Karpas-422 (cell line): ENCODE data around the gene ABCG1. TPM values are rescaled to one million over a fixed set of nuclear protein-coding genes. Genes with fewer than 3 reads are reported as not detected.

Experiments used
- DNase-seq: peaks from one replicate; pipeline ENCODE4 v3.0.0-alpha.2; 2015
- H2AFZ ChIP-seq: fragments of 200-600 bp; sonication (generic); 2 replicates; pipeline ENCODE4 v1.6.1; 2014; ENCODE audit warnings: antibody characterized with exemption, low read length, mixed read lengths
- H3K27ac ChIP-seq: fragments of 200-600 bp; sonication (generic); 2 replicates; pipeline ENCODE4 v1.5.1; 2014; ENCODE audit warnings: mild to moderate bottlenecking, low read length, moderate library complexity
- H3K27me3 ChIP-seq: fragments of 200-600 bp; sonication (generic); 2 replicates; pipeline ENCODE4 v1.6.1; 2014; ENCODE audit warnings: low read length, mixed read lengths
- H3K36me3 ChIP-seq: fragments of 200-600 bp; sonication (generic); 2 replicates; pipeline ENCODE4 v1.6.1; 2014; ENCODE audit warnings: low read length, mixed read lengths; ENCODE audit not compliant: insufficient read depth
- H3K4me1 ChIP-seq: fragments of 200-600 bp; sonication (generic); 2 replicates; pipeline ENCODE4 v1.6.1; 2014; ENCODE audit warnings: mild to moderate bottlenecking, low read length, mixed read lengths
- H3K4me2 ChIP-seq: fragments of 200-600 bp; sonication (generic); 2 replicates; pipeline ENCODE4 v1.6.1; 2014; ENCODE audit warnings: low read length, low read depth, mild to moderate bottlenecking; ENCODE audit not compliant: poor library complexity, severe bottlenecking
- H3K4me3 ChIP-seq: fragments of 200-600 bp; sonication (generic); 2 replicates; pipeline ENCODE4 v1.5.1; 2014; ENCODE audit warnings: mild to moderate bottlenecking, antibody characterized with exemption, low read length, mixed read lengths
- H3K79me2 ChIP-seq: fragments of 200-600 bp; sonication (generic); 2 replicates; pipeline ENCODE4 v1.6.1; 2014; ENCODE audit warnings: mild to moderate bottlenecking, low read length, mixed read lengths
- H3K9ac ChIP-seq: fragments of 200-600 bp; sonication (generic); 2 replicates; pipeline ENCODE4 v1.6.0; 2014; ENCODE audit warnings: low read length
- H3K9me2 ChIP-seq: fragments of 200-600 bp; sonication (generic), shearing (Covaris generic); replicated peaks from 2 replicates; pipeline ENCODE4 v1.6.0; 2014; ENCODE audit warnings: mild to moderate bottlenecking, low read length, moderate library complexity; ENCODE audit not compliant: insufficient read depth
- H3K9me3 ChIP-seq: fragments of 300-700, 200-600 bp; sonication (generic); 2 replicates; pipeline ENCODE4 v1.6.1; 2014; ENCODE audit warnings: low read length, mixed read lengths
- H4K20me1 ChIP-seq: fragments of 200-600 bp; sonication (generic); 2 replicates; pipeline ENCODE4 v1.6.1; 2014; ENCODE audit warnings: mild to moderate bottlenecking, antibody characterized with exemption, low read length, low read depth; ENCODE audit not compliant: insufficient read depth
- total RNA-seq: library from RNA; depleted of rRNA; stranded (reverse); fragments of >200 nt; shearing (Covaris generic); gene quantifications from 2 replicates; pipeline ENCODE4 v1.2.3, GENCODE V29; 2014; ENCODE audit warnings: low replicate concordance

Gene ABCG1
- total RNA-seq, 1 experiment from 2014 or later = not detected

GRCh38 chr21:42310411-42311001, 91.6 kb downstream of the ABCG1 start:
- no peaks in the 10 kb centered on the region for H3K36me3 ChIP-seq
- no peaks in the 10 kb centered on the region for H3K27me3 ChIP-seq
- no peaks in the 10 kb centered on the region for H3K4me1 ChIP-seq
- no peak overlapping the region for H3K27ac ChIP-seq
- peaks cover 8% of the 10 kb centered on the region; the same call in 1 of the 2 replicates for H4K20me1 ChIP-seq
- no peak for DNase-seq
- no peaks in the 10 kb centered on the region for H3K9me3 ChIP-seq
- no peak overlapping the region for H3K4me2 ChIP-seq
- H3K4me3 ChIP-seq = no peak overlapping the region
- no peaks in the 10 kb centered on the region for H3K9me2 ChIP-seq
- H3K79me2 ChIP-seq = no peaks in the 10 kb centered on the region
- no peak overlapping the region for H2AFZ ChIP-seq
- no peak overlapping the region for H3K9ac ChIP-seq

DNA sequence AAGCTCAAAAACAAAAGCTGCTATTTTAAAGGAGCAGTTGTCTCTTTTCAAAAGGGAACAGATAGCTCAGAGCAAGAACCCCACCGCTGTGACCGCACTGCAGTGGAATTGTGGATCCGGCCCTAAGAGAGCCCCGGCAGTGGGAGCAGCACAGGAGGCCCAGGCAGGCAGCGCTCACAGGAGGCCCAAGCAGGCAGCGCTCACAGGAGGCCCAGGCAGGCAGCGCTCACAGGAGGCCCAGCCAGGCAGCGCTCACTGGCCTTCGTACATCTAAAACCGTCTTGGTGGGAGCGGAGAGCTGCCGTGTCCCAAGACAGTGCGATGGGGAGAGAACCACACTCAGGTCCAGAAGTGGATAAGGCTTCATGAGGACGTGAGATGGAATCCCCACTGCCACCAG, 92.2 kb downstream of the ABCG1 start:
- Histone ChIP-seq H3K4me1 (no peaks in the 10 kb centered on the region), H3K9ac (no peak overlapping the region), H3K27me3 (no peaks in the 10 kb centered on the region), H4K20me1 (peaks cover 8% of the 10 kb centered on the region; the same call in 1 of the 2 replicates), H3K4me2 (no peak overlapping the region), H3K9me3 (no peaks in the 10 kb centered on the region), H3K9me2 (no peaks in the 10 kb centered on the region), H3K36me3 (no peaks in the 10 kb centered on the region), H3K4me3 (no peak overlapping the region), H2AFZ (no peak overlapping the region), H3K79me2 (no peaks in the 10 kb centered on the region), H3K27ac (no peak overlapping the region)
- DNase-seq = no peak

DNA sequence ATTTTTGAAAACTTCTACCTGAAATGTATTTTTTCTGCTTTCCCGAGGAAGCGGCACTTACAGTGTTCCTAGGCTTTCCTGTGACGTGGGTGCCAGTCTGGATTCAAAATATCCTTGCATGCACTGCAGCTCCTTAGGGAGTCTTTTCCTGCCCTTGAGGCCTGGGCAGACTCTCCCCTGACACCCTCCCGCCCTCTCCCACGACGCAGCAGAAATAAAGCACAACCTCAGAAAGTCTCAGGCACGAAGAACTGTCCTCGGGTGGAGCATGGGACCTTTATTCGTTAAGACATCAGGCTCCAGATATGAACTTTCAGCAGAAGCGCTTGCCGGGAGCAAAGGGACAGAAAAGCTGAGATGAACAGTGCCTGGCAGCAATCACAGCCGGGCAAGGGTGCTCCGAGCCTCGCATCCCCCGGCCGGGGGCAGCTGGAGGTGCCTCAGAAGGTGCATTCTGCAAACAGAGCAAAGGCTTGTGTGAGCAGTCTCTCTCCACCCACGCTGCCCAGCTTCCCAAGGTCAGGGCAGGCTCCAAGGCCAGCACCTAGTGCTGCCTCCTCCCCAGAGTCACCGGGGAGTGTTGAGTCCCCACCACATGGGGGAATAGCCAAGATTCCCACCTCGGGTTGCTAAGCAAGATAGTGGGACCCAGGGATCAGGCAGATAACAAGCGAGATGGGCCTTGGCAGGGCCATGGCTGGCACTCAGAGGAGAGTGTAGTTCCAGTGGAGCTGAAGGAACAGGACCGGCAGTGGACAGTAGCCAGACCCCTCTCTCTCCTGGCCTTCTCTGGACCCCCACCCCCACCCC, 93.1 kb downstream of the ABCG1 start:
- DNase-seq = no peak

DNA sequence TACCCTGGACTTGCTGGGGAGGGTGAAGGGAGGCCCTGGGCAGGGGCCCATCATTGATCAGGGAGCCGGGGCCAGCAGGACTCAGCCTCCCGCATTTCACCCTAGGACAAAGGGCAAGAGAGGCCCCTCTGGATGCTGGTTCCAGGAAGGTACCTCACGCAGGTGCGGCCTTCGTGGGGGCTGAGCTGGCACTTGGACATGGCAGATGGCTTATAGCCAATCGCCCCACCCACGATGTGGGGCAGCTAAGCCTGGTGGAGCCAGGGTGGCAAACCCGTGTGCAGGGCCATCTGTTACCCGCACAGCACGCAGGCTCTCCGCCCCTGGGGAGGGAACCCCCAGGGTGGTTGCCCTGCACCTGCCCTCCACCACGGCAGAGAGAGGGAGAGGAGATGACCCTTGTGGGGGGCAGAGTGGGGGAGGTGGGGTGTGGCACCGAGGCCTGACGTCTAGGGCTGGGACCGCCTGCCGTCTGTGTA, 93.7 kb downstream of the ABCG1 start:
- Histone ChIP-seq H3K27me3 (no peaks in the 10 kb centered on the region), H3K9me2 (no peaks in the 10 kb centered on the region), H3K4me3 (no peak overlapping the region), H3K9me3 (no peaks in the 10 kb centered on the region), H3K9ac (no peak overlapping the region), H2AFZ (no peak overlapping the region), H3K27ac (no peak overlapping the region), H3K36me3 (no peaks in the 10 kb centered on the region), H3K4me1 (no peaks in the 10 kb centered on the region), H4K20me1 (peaks cover 8% of the 10 kb centered on the region; the same call in 1 of the 2 replicates), H3K79me2 (no peaks in the 10 kb centered on the region), H3K4me2 (no peak overlapping the region)
- no peak for DNase-seq

More for the DNA sequence above, 93.1 kb downstream of the ABCG1 start:
- H3K9me3 ChIP-seq = no peaks in the 10 kb centered on the region
- H3K79me2 ChIP-seq = no peaks in the 10 kb centered on the region
- H3K27ac ChIP-seq = no peak overlapping the region
- H3K4me3 ChIP-seq = no peak overlapping the region
- peaks cover 8% of the 10 kb centered on the region; the same call in 1 of the 2 replicates for H4K20me1 ChIP-seq
- no peak overlapping the region for H2AFZ ChIP-seq
- H3K4me2 ChIP-seq = no peak overlapping the region
- H3K27me3 ChIP-seq = no peaks in the 10 kb centered on the region
- H3K4me1 ChIP-seq = no peaks in the 10 kb centered on the region
- H3K36me3 ChIP-seq = no peaks in the 10 kb centered on the region
- no peaks in the 10 kb centered on the region for H3K9me2 ChIP-seq
- H3K9ac ChIP-seq = no peak overlapping the region

DNA sequence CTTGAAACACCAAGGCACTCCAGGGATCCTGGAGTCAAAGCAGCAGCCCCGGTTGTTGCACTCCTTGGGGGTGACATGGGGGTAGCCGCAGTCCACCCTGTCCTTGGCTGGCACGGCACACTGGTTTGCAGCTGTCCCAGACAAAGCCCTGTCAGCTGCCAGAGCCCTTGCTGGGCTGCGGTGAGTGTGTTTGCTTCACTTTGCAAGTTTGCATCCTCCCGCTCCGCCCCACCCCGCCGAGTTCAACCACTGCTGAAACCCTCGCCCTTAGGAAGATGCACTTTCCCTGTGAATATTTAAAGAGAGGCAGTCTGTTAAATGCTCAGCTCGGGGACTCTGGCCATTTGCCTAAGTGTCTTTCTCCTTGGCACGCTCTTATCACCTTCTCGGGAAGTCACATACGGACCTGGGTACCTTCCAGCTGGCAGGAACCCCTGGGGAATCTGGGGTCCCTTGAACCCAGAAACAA, 94.6 kb downstream of the ABCG1 start:
- Histone ChIP-seq H3K27me3 (no peaks in the 10 kb centered on the region), H3K36me3 (no peaks in the 10 kb centered on the region), H3K4me3 (no peak overlapping the region), H3K27ac (no peak overlapping the region), H3K4me1 (no peaks in the 10 kb centered on the region), H3K4me2 (no peak overlapping the region), H3K9ac (no peak overlapping the region), H3K79me2 (no peaks in the 10 kb centered on the region), H2AFZ (no peak overlapping the region), H3K9me3 (no peaks in the 10 kb centered on the region), H4K20me1 (peaks cover 8% of the 10 kb centered on the region; the same call in 1 of the 2 replicates), H3K9me2 (no peaks in the 10 kb centered on the region)
- DNase-seq = no peak

GRCh38 chr21:42314616-42315295, 95.8 kb downstream of the ABCG1 start:
- Histone ChIP-seq H4K20me1 (peaks cover 8% of the 10 kb centered on the region; the same call in 1 of the 2 replicates), H3K4me2 (no peak overlapping the region), H3K36me3 (no peaks in the 10 kb centered on the region), H3K27ac (no peak overlapping the region), H3K9me3 (no peaks in the 10 kb centered on the region), H3K9ac (no peak overlapping the region), H3K79me2 (no peaks in the 10 kb centered on the region), H3K4me3 (no peak overlapping the region), H3K4me1 (no peaks in the 10 kb centered on the region), H3K9me2 (no peaks in the 10 kb centered on the region), H3K27me3 (no peaks in the 10 kb centered on the region), H2AFZ (no peak overlapping the region)
- no peak for DNase-seq

GRCh38 chr21:42315296-42315891, 96.5 kb downstream of the ABCG1 start, which contains the start of gene TFF3:
Gene TFF3 (minus strand): TSS chr21:42315409. CDS start chr21:42315374, 35 bp downstream.
- no peak for DNase-seq
- Histone ChIP-seq H3K27ac (no peak within 1 kb of the TSS), H3K27me3 (no peaks in the 10 kb centered on the region), H3K79me2 (no peaks in the 10 kb centered on the region), H3K36me3 (no peaks in the 10 kb centered on the region), H4K20me1 (0 out of 2 replicates have a peak, but pooled peaks cover 5% of the 10 kb centered on the region), H3K4me3 (no peak within 1 kb of the TSS), H3K9ac (no peak within 1 kb of the TSS), H3K9me3 (no peaks in the 10 kb centered on the region), H3K4me1 (no peaks in the 10 kb centered on the region), H2AFZ (no peak within 1 kb of the TSS), H3K4me2 (no peak within 1 kb of the TSS), H3K9me2 (no peaks in the 10 kb centered on the region)
